GM20000 (cell line): ENCODE data around the gene ZC3H18.

Experiments used
- DNase-seq: peaks from one replicate; pipeline ENCODE4 v3.0.0; 2012; ENCODE audit warnings: low spot score
- CTCF ChIP-seq: IDR thresholded peaks from 2 replicates; pipeline ENCODE4 v1.5.1; 2012; ENCODE audit warnings: mild to moderate bottlenecking, control low read depth; ENCODE audit errors: extremely low read depth, missing control alignments

The ZC3H18 gene

GRCh38 chr16:88533932-88534637 is 36.1 kb upstream of the ZC3H18 start:
- TF ChIP-seq CTCF, result no peak

GRCh38 chr16:88534638-88535190 is 35.5 kb upstream of the ZC3H18 start:
- DNase-seq, result peak; percentile 82
- no peak for TF ChIP-seq CTCF

More at GRCh38 chr16:88533932-88534637, 36.1 kb upstream of the ZC3H18 start:
- peak; percentile 99 for DNase-seq

GRCh38 chr16:88535191-88535856 is 34.9 kb upstream of the ZC3H18 start:
- DNase-seq, result no peak
- TF ChIP-seq CTCF, result no peak

GRCh38 chr16:88535857-88536222 is 34.4 kb upstream of the ZC3H18 start:
- TF ChIP-seq CTCF, result no peak
- no peak for DNase-seq

- no peak for TF ChIP-seq CTCF
- no peak for DNase-seq
Measured at GRCh38 chr16:88536510-88536909, 33.7 kb upstream of the ZC3H18 start.

- TF ChIP-seq CTCF, result no peak
- no peak for DNase-seq
Measured at GRCh38 chr16:88536971-88537751, 33.0 kb upstream of the ZC3H18 start.
